GM12891 (cell line): ENCODE data around the gene WDR27.
"Not testable (repeated sequence)": the region's sequence is repeated elsewhere in the genome, so short reads cannot be mapped to it uniquely, and the experiment has no call there.

Experiments
- DNase-seq: peaks from one replicate; pipeline ENCODE4 v3.0.0; 2011; ENCODE audit warnings: low spot score; ENCODE audit not compliant: insufficient read length
- FAIRE-seq: peaks from 2 replicates; lab custom pipeline; 2011; peaks lifted over from hg19 to GRCh38; lab: Jason Lieb, UNC
- PAX5 ChIP-seq: IDR thresholded peaks from 2 replicates; pipeline ENCODE4 v1.6.1; 2011; ENCODE audit warnings: low read length, moderate library complexity, mild to moderate bottlenecking; ENCODE audit not compliant: insufficient read depth, severe bottlenecking
- POLR2A ChIP-seq: IDR thresholded peaks from 2 replicates; pipeline ENCODE4 v1.6.1; 2011; ENCODE audit warnings: low read depth, low read length, control low read depth
- POLR2AphosphoS5 ChIP-seq: IDR thresholded peaks from 2 replicates; pipeline ENCODE4 v1.6.1; 2011; ENCODE audit warnings: low read depth, low read length, control low read depth
- POU2F2 ChIP-seq: IDR thresholded peaks from 2 replicates; pipeline ENCODE4 v1.6.1; 2011; ENCODE audit warnings: low read depth, mild to moderate bottlenecking, control low read depth, low read length, moderate library complexity
- SPI1 ChIP-seq: IDR thresholded peaks from 2 replicates; pipeline ENCODE4 v1.6.1; 2011; ENCODE audit warnings: low read depth, low read length, control low read depth
- TAF1 ChIP-seq: IDR thresholded peaks from 2 replicates; pipeline ENCODE4 v1.6.1; 2011; ENCODE audit warnings: low read depth, low read length, control low read depth

The WDR27 gene

DNA sequence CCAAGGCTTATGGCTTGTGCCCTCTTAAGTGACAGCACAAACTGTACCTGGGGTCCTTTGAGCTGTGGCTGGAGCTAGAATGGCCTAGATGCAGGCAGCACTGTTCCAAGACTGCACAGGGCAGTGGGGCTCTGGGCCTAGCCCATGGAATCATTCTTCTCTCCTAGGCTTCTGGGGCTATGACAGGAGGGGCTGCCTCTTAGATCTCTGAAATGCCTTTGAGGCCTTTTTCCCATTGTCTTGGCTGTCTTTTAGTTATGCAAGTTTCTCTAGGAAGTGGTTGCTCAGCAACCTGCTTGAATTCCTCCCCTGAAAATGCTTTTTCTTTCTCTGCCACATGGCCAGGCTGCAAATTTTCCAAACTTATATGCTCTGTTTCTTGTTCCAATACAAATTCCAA, 183.4 kb downstream of the WDR27 start:
- no peak for FAIRE-seq
- no peak for DNase-seq
- TF ChIP-seq POLR2A (no peak), POLR2AphosphoS5 (no peak), SPI1 (no peak), TAF1 (no peak), PAX5 (no peak), POU2F2 (no peak)

DNA sequence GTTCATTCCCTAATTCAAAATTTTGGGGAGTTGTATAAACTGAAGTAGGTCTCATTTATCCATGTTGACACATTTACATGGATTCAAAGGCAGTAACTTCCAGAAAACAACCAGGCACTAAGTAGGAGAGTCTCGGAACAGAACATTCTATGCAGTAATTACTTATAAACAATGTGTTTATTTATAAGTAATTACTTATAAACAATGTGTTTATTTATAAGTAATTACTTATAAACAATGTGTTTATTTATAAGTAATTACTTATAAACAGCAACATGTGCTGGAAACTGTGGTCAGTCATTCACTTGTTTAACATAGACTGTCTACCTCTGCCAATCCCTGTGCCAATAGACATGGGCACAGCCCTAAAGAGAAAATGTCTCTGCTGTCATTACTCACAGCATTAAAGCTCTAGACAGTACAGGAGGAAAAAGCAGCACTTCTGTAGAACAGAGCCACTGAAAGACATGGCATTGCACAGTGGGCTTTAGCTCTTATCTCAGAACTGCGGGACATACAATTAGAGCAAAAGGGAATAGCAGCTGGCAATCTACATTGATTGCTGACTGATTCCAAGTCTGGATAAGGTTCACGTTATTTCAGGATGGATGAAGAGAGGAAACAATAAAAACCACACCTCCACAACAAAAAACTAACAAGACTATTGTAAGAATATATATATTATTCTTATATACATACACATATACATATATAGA, 188.2 kb downstream of the WDR27 start:
- no peak for TF ChIP-seq SPI1
- no peak for TF ChIP-seq POU2F2
- TF ChIP-seq TAF1, result no peak
- TF ChIP-seq PAX5, result no peak
- no peak for TF ChIP-seq POLR2AphosphoS5
- no peak for TF ChIP-seq POLR2A
- DNase-seq (no peak), FAIRE-seq (no peak)

DNA sequence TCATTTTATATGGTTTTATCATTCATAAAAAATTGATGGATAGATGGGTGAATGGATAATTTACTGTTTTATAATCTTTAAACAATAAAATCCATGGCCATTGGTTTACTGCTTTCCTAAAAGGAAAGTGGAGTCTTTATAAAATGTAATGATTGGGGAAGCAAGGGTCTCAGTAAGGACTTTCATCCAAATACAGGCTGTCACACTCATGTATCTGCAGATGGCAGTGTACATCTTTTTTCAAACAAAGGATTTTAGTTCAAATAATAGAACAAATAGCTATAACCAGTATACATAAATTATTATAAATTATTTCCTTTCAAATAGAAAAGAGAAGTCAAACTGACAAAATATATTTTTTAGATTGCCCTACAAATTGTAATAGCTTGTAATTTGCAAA, 190.0 kb downstream of the WDR27 start:
- DNase-seq, FAIRE-seq: not testable (repeated sequence)

DNA sequence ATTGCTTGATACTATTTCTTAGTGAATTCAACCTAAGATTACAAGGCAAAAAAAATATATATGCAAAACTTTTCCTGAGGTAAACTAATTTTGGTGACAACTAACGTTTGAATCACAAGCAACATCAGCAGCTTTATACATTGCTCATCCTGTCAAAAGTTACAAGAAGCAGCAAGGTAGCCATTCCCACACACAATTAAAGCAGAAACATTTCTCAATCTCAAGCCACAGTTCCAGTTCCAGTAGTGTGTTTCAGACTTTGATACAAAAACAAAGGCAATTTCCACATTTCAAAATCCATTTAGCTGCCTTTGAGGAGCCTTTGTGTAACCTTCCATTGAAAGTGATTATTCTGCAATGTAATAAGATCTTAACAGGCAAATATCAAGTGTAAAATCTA, 191.0 kb downstream of the WDR27 start:
- no peak for TF ChIP-seq SPI1
- TF ChIP-seq PAX5, result no peak
- no peak for TF ChIP-seq POLR2AphosphoS5
- no peak for TF ChIP-seq POU2F2
- TF ChIP-seq TAF1, result no peak
- no peak for TF ChIP-seq POLR2A
- no peak for FAIRE-seq
- no peak for DNase-seq

DNA sequence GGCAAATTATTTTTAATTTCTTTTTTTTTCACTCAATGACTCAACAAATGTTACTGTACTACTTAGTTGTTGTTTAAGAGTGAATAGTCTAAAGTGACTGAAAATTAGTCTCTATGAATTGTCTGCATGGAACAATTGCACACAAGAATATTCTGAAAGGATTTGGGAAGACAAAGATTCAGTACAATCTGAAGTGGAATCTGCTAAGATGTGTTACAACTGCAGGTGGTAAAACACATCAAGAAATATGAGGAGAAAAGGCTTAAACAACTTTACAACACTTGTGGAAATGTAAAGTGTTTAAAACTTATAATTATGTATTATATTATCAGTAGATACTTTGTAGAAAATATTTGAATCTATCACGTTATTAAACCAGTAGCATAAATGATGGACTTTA, 193.4 kb downstream of the WDR27 start:
- no peak for TF ChIP-seq SPI1
- TF ChIP-seq PAX5, result no peak
- no peak for TF ChIP-seq POLR2A
- TF ChIP-seq TAF1, result no peak
- FAIRE-seq (no peak), DNase-seq (no peak)

DNA sequence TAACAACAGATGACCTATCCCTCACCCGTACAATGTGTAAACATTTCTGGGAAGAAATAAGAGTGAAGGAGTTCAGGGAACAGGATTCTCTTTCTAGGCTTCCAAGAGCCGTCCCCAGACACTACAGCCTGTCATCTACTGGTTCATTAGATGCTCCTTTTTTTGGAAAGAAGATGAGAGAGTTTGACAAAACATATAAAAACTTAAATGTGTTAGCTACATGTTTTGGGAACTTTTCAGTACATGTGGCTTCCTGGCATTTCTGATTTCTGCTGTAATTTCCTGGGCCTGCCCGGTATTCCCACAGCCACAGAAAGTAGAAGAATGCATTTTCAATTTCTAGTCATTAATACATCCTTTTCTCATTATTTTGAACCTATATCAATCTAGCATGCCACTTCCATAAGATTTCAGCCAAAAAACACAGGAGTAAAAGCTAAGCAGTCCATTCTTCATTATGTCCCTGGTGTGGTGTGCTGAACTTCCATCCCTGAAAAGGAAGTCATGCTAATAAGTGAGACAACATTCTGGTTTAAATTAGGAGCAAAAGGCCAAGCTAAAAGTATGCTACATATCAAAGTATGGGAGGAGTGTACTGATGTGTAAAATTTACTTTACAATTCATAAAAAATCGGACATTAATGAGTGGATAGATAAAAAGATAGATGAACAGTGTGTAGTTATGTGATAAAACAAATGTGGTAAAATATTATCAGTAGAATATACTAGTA, 198.2 kb downstream of the WDR27 start:
- DNase-seq (no peak), FAIRE-seq (no peak)
- TF ChIP-seq PAX5, result no peak
- TF ChIP-seq POLR2AphosphoS5, result no peak
- no peak for TF ChIP-seq TAF1
- TF ChIP-seq POLR2A, result no peak
- TF ChIP-seq POU2F2, result no peak
- TF ChIP-seq SPI1, result no peak

DNA sequence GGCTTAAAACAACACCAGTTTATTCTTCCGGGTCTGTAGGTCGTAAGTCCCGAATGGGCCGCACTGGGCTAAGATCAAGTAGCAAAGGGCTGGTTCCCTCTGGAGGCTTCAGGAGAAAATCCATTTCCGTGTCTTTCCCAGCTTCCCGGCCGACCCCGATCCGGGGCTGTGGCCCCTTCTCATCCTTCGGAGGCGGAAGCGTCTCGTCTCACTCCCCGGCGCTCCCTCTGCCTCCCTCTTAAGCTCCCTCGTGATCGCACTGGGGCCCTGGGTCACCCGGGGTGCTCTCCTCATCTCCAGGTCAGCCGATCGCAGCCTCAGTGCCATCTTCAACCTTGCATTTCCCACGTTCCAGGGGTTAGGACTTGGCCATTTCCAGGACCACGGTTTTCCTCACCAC, 199.4 kb downstream of the WDR27 start:
- TF ChIP-seq TAF1, result no peak
- TF ChIP-seq SPI1, result no peak
- no peak for TF ChIP-seq POLR2A
- TF ChIP-seq POLR2AphosphoS5, result no peak
- TF ChIP-seq POU2F2, result no peak
- no peak for TF ChIP-seq PAX5
- FAIRE-seq (no peak), DNase-seq (no peak)

DNA sequence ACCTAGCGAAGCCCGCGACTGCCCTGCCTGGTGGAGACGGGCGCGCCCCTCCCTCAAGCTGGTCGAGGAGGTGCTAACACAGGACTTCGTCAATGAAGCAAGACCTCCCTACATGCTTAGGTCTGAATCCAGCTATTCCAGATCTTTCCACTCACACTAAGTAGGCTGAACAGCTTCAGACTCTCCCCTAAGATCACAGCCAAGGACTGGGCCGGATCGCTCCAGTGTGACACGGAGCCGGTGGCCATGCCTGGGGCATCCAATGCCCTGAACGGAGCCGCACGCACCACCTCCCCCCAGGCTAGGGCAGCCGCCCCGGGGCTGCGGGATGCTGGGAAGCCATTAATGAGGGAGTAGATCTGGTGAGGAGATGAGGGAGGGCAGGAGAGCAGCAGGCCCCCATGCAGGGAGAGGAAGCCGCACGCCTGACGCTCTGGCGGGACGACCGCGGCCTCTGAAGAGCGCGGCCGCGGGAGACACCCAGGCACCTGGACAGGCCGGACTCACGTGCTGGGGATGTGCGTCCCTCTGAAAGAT, 200.0 kb downstream of the WDR27 start:
- no peak for TF ChIP-seq POLR2AphosphoS5
- TF ChIP-seq POLR2A, result no peak
- no peak for TF ChIP-seq PAX5
- no peak for TF ChIP-seq SPI1
- no peak for TF ChIP-seq POU2F2
- TF ChIP-seq TAF1, result no peak
- DNase-seq (no peak), FAIRE-seq (no peak)

DNA sequence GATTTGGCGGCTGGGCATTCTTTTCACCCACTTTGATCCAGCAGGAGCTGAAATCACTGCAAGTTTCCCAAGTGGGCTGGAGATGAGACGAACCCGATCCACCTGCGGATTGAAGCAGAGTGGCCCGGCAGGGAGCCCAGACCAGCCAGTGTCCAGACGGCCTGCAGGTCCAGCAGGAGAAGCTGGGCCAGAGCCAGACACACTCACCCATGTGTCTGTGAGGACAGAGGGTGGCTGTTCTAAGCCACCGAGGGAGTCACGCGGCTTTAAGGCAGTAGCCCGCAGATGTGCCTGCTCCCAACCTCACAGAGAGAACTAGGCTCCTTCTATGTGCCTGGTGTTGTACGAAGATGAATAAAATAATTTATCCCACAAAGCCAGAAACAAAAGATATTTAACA, 200.7 kb downstream of the WDR27 start:
- TF ChIP-seq POLR2A (no peak), SPI1 (no peak), POLR2AphosphoS5 (no peak), POU2F2 (no peak), PAX5 (no peak), TAF1 (no peak)
- FAIRE-seq (no peak), DNase-seq (no peak)

DNA sequence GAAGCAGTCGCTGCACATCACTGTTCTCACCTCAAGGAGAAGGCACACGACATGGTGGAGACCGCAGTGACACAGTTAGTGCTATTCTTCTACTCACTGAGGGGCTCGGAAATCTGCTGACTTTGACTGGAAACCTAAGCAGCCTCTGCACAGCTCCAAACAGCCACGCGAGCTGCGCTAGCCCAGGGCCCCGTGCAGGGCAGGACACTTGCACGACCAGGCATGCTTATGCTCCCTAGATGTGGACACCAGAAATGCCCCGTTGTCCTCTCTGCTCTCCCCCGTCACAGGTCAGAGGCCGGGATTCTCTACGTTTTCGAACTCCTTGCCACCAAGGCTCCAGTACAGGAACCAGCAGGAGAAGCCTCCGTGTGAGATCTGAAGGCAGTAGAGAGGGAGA, 201.1 kb downstream of the WDR27 start:
- TF ChIP-seq SPI1, result no peak
- TF ChIP-seq PAX5, result no peak
- no peak for TF ChIP-seq POU2F2
- TF ChIP-seq POLR2AphosphoS5, result no peak
- TF ChIP-seq TAF1, result no peak
- no peak for TF ChIP-seq POLR2A
- FAIRE-seq (no peak), DNase-seq (no peak)
